ENCODE measurements around the gene DCUN1D2.
A peak's percentile ranks its signal among the peaks of the same experiment; 100 is the strongest.
"Not testable (repeated sequence)": the region's sequence is repeated elsewhere in the genome, so short reads cannot be mapped to it uniquely, and the experiment has no call there.

The DCUN1D2 gene

GRCh38 chr13:113460599-113460998 is 29.9 kb downstream of the DCUN1D2 start:
- DNase-seq = no peak

GRCh38 chr13:113460064-113460555 is 30.4 kb downstream of the DCUN1D2 start:
- no peak for DNase-seq

GRCh38 chr13:113458253-113459065 is 32.1 kb downstream of the DCUN1D2 start:
- DNase-seq = no peak

- DNase-seq = no peak
Observed at GRCh38 chr13:113457510-113457909, 33.0 kb downstream of the DCUN1D2 start.

GRCh38 chr13:113456116-113456702 is 34.3 kb downstream of the DCUN1D2 start:
- no peak for DNase-seq

- DNase-seq = no peak
Observed at GRCh38 chr13:113455384-113455783, 35.1 kb downstream of the DCUN1D2 start.

- DNase-seq = no peak
Observed at GRCh38 chr13:113454936-113455335, 35.6 kb downstream of the DCUN1D2 start.

GRCh38 chr13:113452942-113453901 is 37.3 kb downstream of the DCUN1D2 start, which contains the start of gene ADPRHL1:
ADPRHL1 (minus strand) TSS chr13:113453488; CDS start chr13:113453437, 51 bp downstream.
- no peak for DNase-seq

- no peak for DNase-seq
Observed at GRCh38 chr13:113452466-113452865, 38.0 kb downstream of the DCUN1D2 start.

- no peak for DNase-seq
Observed at GRCh38 chr13:113451951-113452421, 38.5 kb downstream of the DCUN1D2 start.

GRCh38 chr13:113450861-113451620 is 39.5 kb downstream of the DCUN1D2 start:
- not testable (repeated sequence) for DNase-seq

- not testable (repeated sequence) for DNase-seq
Observed at GRCh38 chr13:113450348-113450744, 40.2 kb downstream of the DCUN1D2 start.

GRCh38 chr13:113449693-113450347 is 40.7 kb downstream of the DCUN1D2 start:
- no peak for DNase-seq

- peak; percentile 43 for DNase-seq
Observed at GRCh38 chr13:113448885-113449692, 41.4 kb downstream of the DCUN1D2 start.

GRCh38 chr13:113448545-113448884 is 42.0 kb downstream of the DCUN1D2 start:
- DNase-seq = no peak

- DNase-seq = no peak
Observed at GRCh38 chr13:113447596-113447995, 42.9 kb downstream of the DCUN1D2 start.

- DNase-seq = no peak
Observed at GRCh38 chr13:113446488-113446854, 44.0 kb downstream of the DCUN1D2 start.

GRCh38 chr13:113445791-113446487 is 44.6 kb downstream of the DCUN1D2 start:
- no peak for DNase-seq

- no peak for DNase-seq
Observed at GRCh38 chr13:113443991-113444390, 46.5 kb downstream of the DCUN1D2 start.

GRCh38 chr13:113442985-113443362 is 47.5 kb downstream of the DCUN1D2 start:
- DNase-seq = no peak
